ENCODE results near the gene PRR4. TPM values are rescaled to one million over a fixed set of nuclear protein-coding genes. Genes with fewer than 3 reads are reported as not detected.

Gene PRR4
- total RNA-seq, 1 donor from 2014 or later, result 5.4 TPM

DNA sequence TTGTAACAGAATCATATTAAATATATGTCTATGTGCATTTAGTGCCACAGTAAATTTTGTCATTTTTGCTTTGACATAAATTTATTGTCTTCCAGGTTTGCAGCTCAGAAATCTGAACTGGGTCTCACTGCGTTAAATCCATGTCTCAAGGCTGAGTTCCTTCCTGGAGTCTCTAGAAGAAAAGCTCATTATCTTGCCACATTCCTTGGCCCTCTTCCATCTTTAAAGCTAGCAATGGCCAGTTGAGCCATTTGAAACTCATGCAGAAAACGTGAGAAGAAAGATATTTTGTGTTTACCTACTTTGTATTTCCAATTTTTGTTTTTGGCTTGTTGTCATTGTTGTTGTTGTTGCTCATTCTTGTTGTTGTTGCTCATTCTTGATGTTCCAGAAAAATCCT is 24.1 kb upstream of the PRR4 start:
- no peak for DNase-seq (ENCODE audit: low spot score in 2 of 2, unreplicated experiment in 2 of 2)
- H3K4me3 Mint-ChIP-seq, result no peak overlapping the region
- TF ChIP-seq, protein P1, sequence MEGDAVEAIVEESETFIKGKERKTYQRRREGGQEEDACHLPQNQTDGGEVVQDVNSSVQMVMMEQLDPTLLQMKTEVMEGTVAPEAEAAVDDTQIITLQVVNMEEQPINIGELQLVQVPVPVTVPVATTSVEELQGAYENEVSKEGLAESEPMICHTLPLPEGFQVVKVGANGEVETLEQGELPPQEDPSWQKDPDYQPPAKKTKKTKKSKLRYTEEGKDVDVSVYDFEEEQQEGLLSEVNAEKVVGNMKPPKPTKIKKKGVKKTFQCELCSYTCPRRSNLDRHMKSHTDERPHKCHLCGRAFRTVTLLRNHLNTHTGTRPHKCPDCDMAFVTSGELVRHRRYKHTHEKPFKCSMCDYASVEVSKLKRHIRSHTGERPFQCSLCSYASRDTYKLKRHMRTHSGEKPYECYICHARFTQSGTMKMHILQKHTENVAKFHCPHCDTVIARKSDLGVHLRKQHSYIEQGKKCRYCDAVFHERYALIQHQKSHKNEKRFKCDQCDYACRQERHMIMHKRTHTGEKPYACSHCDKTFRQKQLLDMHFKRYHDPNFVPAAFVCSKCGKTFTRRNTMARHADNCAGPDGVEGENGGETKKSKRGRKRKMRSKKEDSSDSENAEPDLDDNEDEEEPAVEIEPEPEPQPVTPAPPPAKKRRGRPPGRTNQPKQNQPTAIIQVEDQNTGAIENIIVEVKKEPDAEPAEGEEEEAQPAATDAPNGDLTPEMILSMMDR (IDR thresholded peaks at IDR 0.05; ENCODE audit: unreplicated experiment), result no peak
- H3K27ac Mint-ChIP-seq, result peak overlapping the region; percentile 55
- no peaks in the 10 kb centered on the region for H3K27me3 Mint-ChIP-seq (ENCODE audit: low read depth)
- H3K36me3 Mint-ChIP-seq, result peaks cover 46% of the 10 kb centered on the region
- H3K9me3 Mint-ChIP-seq, result peaks cover 39% of the 10 kb centered on the region
- peaks cover 5% of the 10 kb centered on the region for H3K4me1 Mint-ChIP-seq

DNA sequence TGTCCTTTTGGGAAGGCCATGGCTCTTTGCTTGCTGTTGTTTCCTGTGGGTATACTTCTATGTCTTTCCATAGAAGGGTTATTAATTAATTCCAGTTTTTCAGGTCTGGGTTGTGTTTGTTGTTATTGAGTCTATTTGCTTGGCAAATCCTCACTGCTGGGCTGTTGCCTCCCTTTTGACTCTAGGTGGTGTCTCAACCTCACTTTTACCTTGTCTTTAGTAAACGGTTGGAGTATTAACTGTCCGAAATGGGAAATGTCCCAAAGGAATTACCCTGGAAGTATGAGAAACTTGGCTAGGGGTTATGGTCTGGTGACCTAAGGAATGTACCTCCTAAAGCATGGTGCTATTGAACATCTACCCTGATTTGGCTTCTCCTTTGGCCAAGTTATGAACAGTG is 18.1 kb upstream of the PRR4 start:
- H3K36me3 Mint-ChIP-seq, result peaks cover 30% of the 10 kb centered on the region
- TF ChIP-seq, protein P1 (IDR thresholded peaks at IDR 0.05; ENCODE audit: unreplicated experiment), result no peak
- no peak overlapping the region for H3K27ac Mint-ChIP-seq
- H3K4me1 Mint-ChIP-seq, result no peaks in the 10 kb centered on the region
- no peak for DNase-seq (ENCODE audit: low spot score in 2 of 2, unreplicated experiment in 2 of 2)
- no peak overlapping the region for H3K4me3 Mint-ChIP-seq
- no peaks in the 10 kb centered on the region for H3K27me3 Mint-ChIP-seq (ENCODE audit: low read depth)
- H3K9me3 Mint-ChIP-seq, result peaks cover 26% of the 10 kb centered on the region

- Mint-ChIP-seq H3K36me3 (peaks cover 53% of the 10 kb centered on the region), H3K4me1 (no peaks in the 10 kb centered on the region), H3K27me3 (ENCODE audit: low read depth) (no peaks in the 10 kb centered on the region), H3K4me3 (no peak overlapping the region), H3K27ac (no peak overlapping the region), H3K9me3 (peaks cover 52% of the 10 kb centered on the region)
- TF ChIP-seq, protein P1 (IDR thresholded peaks at IDR 0.05; ENCODE audit: unreplicated experiment), result no peak
- DNase-seq (ENCODE audit: low spot score in 2 of 2, unreplicated experiment in 2 of 2), result no peak
These were observed 14.4 kb upstream of the PRR4 start for GRCh38 chr12:10863512-10864218.

DNA sequence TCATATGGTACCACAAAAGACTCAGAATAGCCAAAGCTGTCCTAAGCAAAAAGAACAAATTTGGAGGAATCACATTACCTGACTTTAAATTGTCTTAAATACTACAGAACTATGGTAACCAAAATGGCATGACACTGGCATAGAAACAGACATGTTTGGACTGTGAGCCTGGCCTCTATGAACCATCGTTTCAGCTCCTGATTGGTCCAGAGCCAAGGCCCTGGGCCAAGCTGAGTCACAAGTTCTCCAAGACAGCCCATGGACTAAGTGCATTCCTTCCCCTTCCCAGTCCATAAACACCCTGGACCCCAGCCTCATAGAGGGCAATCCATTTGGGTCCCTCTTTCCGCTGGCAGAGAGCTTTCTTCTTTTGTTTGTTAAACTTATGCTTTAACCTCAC is 12.1 kb upstream of the PRR4 start:
- DNase-seq (ENCODE audit: low spot score in 2 of 2, unreplicated experiment in 2 of 2), result no peak
- H3K4me1 Mint-ChIP-seq, result no peaks in the 10 kb centered on the region
- TF ChIP-seq, protein P1 (IDR thresholded peaks at IDR 0.05; ENCODE audit: unreplicated experiment), result no peak
- H3K4me3 Mint-ChIP-seq, result no peak overlapping the region
- no peak overlapping the region for H3K27ac Mint-ChIP-seq
- peaks cover 75% of the 10 kb centered on the region for H3K9me3 Mint-ChIP-seq
- peaks cover 72% of the 10 kb centered on the region for H3K36me3 Mint-ChIP-seq
- H3K27me3 Mint-ChIP-seq (ENCODE audit: low read depth), result no peaks in the 10 kb centered on the region

GRCh38 chr12:10855807-10856206 is 6.5 kb upstream of the PRR4 start:
- Mint-ChIP-seq H3K9me3 (peaks cover 50% of the 10 kb centered on the region), H3K36me3 (peaks cover 59% of the 10 kb centered on the region), H3K4me1 (no peaks in the 10 kb centered on the region), H3K27me3 (ENCODE audit: low read depth) (no peaks in the 10 kb centered on the region), H3K27ac (no peak overlapping the region), H3K4me3 (no peak overlapping the region)
- no peak for DNase-seq (ENCODE audit: low spot score in 2 of 2, unreplicated experiment in 2 of 2)
- TF ChIP-seq, protein P1 (IDR thresholded peaks at IDR 0.05; ENCODE audit: unreplicated experiment), result no peak
